Measurements from ENCODE around the gene GLRX. TPM values are rescaled to one million over a fixed set of nuclear protein-coding genes. Genes with fewer than 3 reads are reported as not detected.
A peak's percentile ranks its signal among the peaks of the same experiment; 100 is the strongest.

The GLRX gene
- total RNA-seq, 2 donors from 2014 or later, result 28.4 to 48.4 TPM

- no peaks in the 10 kb centered on the region for H3K36me3 Mint-ChIP-seq
- ATAC-seq (no peak), DNase-seq (ENCODE audit: low spot score in 2 of 2) (no peak)
- H3K9me3 Mint-ChIP-seq, result no peaks in the 10 kb centered on the region
- peak overlapping the region in 1 of 2 donors; percentile 38 for H3K27ac Mint-ChIP-seq
Measured at GRCh38 chr5:95782181-95782580, 40.3 kb downstream of the GLRX start.

GRCh38 chr5:95781101-95781583 lies 41.4 kb downstream of the GLRX start:
- Mint-ChIP-seq H3K9me3 (no peaks in the 10 kb centered on the region), H3K27ac (peak overlapping the region in 1 of 2 donors; percentile 68), H3K36me3 (no peaks in the 10 kb centered on the region)
- ATAC-seq (peak; percentile 97 to 99), DNase-seq (ENCODE audit: low spot score in 2 of 2) (peak; percentile 60 to 70)

GRCh38 chr5:95780597-95780996 lies 41.9 kb downstream of the GLRX start:
- H3K36me3 Mint-ChIP-seq, result no peaks in the 10 kb centered on the region
- no peak for ATAC-seq
- H3K9me3 Mint-ChIP-seq, result no peaks in the 10 kb centered on the region
- peak overlapping the region in 1 of 2 donors; percentile 68 for H3K27ac Mint-ChIP-seq
- no peak for DNase-seq (ENCODE audit: low spot score in 2 of 2)

- ATAC-seq (no peak), DNase-seq (ENCODE audit: low spot score in 2 of 2) (no peak)
- no peaks in the 10 kb centered on the region for H3K36me3 Mint-ChIP-seq
- no peaks in the 10 kb centered on the region for H3K9me3 Mint-ChIP-seq
- H3K27ac Mint-ChIP-seq, result no peak overlapping the region
Measured at GRCh38 chr5:95779611-95780010, 42.9 kb downstream of the GLRX start.

- Mint-ChIP-seq H3K27ac (no peak overlapping the region), H3K36me3 (no peaks in the 10 kb centered on the region), H3K9me3 (no peaks in the 10 kb centered on the region)
- no peak for DNase-seq (ENCODE audit: low spot score in 2 of 2)
- ATAC-seq, result no peak
Measured at GRCh38 chr5:95778713-95779436, 43.7 kb downstream of the GLRX start.

- Mint-ChIP-seq H3K27ac (no peak overlapping the region), H3K36me3 (no peaks in the 10 kb centered on the region), H3K9me3 (no peaks in the 10 kb centered on the region)
- DNase-seq (ENCODE audit: low spot score in 2 of 2) (no peak), ATAC-seq (no peak)
Measured at GRCh38 chr5:95777441-95777840, 45.1 kb downstream of the GLRX start.

- Mint-ChIP-seq H3K9me3 (no peaks in the 10 kb centered on the region), H3K27ac (no peak overlapping the region), H3K36me3 (no peaks in the 10 kb centered on the region)
- ATAC-seq (no peak), DNase-seq (ENCODE audit: low spot score in 2 of 2) (no peak)
Measured at GRCh38 chr5:95773335-95774059, 49.0 kb downstream of the GLRX start.

GRCh38 chr5:95771892-95772291 lies 50.6 kb downstream of the GLRX start:
- H3K27ac Mint-ChIP-seq, result no peak overlapping the region
- H3K36me3 Mint-ChIP-seq, result no peaks in the 10 kb centered on the region
- no peaks in the 10 kb centered on the region for H3K9me3 Mint-ChIP-seq
- DNase-seq (ENCODE audit: low spot score in 2 of 2), result no peak
- ATAC-seq, result no peak

- Mint-ChIP-seq H3K27ac (no peak overlapping the region), H3K36me3 (no peaks in the 10 kb centered on the region), H3K9me3 (no peaks in the 10 kb centered on the region)
- DNase-seq (ENCODE audit: low spot score in 2 of 2), result no peak
- ATAC-seq, result no peak
Measured at GRCh38 chr5:95770830-95771708, 51.5 kb downstream of the GLRX start.

GRCh38 chr5:95768731-95769130 lies 53.8 kb downstream of the GLRX start:
- Mint-ChIP-seq H3K36me3 (no peaks in the 10 kb centered on the region), H3K9me3 (no peaks in the 10 kb centered on the region), H3K27ac (no peak overlapping the region)
- DNase-seq (ENCODE audit: low spot score in 2 of 2), result no peak
- no peak for ATAC-seq

GRCh38 chr5:95763941-95764340 lies 58.6 kb downstream of the GLRX start:
- no peaks in the 10 kb centered on the region for H3K36me3 Mint-ChIP-seq

More at GRCh38 chr5:95763941-95764340, 58.6 kb downstream of the GLRX start:
- no peak overlapping the region for H3K27ac Mint-ChIP-seq
- no peak for ATAC-seq
- H3K9me3 Mint-ChIP-seq, result no peaks in the 10 kb centered on the region
- DNase-seq (ENCODE audit: low spot score in 2 of 2), result no peak

Other genes with a start within 250 kb of the GLRX start
- under 1 TPM; 0.39 to 0.74 TPM for gene GPR150, start 202.6 kb downstream of the GLRX start, total RNA-seq
- 1 to 10 TPM; 7.8 to 8.9 TPM for gene RFESD, start 175.9 kb downstream of the GLRX start, total RNA-seq
- not detected for gene SPATA9, start 139.7 kb downstream of the GLRX start, total RNA-seq
- gene RHOBTB3, start 91.4 kb downstream of the GLRX start, total RNA-seq, result 1 to 10 TPM; 6.6 to 9.7 TPM
- 100 to 1,000 TPM in 1 of 2 donors, 10 to 100 TPM in 1; 41.1 to 110 TPM for gene ELL2, start 139.1 kb upstream of the GLRX start, total RNA-seq